HEK293T (cell line): Measurements from ENCODE around the gene GALNS.
"Not testable (repeated sequence)": the region's sequence is repeated elsewhere in the genome, so short reads cannot be mapped to it uniquely, and the experiment has no call there.

Experiments used
- CTCF ChIA-PET: fragments of 350-600 bp; formaldehyde crosslinking; extraction: SDS; loops from one replicate; lab custom pipeline; 2021; ENCODE audit warnings: antibody characterized with exemption, inconsistent platforms; lab: Yijun Ruan, JAX
- POLR2A ChIA-PET: fragments of 350-600 bp; formaldehyde crosslinking; extraction: SDS; loops from one replicate; lab custom pipeline; 2020; ENCODE audit warnings: antibody characterized with exemption, inconsistent platforms; lab: Yijun Ruan, JAX
- DNase-seq: peaks from one replicate; pipeline ENCODE4 v3.0.0; 2012; ENCODE audit warnings: mixed read lengths; ENCODE audit errors: extremely low spot score
- ARNT ChIP-seq: fragments of 450-650 bp; IDR thresholded peaks from 2 replicates; pipeline ENCODE4 v1.6.1; 2017; ENCODE audit warnings: mild to moderate bottlenecking
- BHLHE40 ChIP-seq: fragments of 450-650 bp; IDR thresholded peaks from 2 replicates; pipeline ENCODE4 v1.6.1; 2016; ENCODE audit warnings: mild to moderate bottlenecking, moderate library complexity, borderline replicate concordance
- CTBP1 ChIP-seq: fragments of 450-650 bp; IDR thresholded peaks from 2 replicates; pipeline ENCODE4 v1.6.1; 2016; ENCODE audit warnings: borderline replicate concordance
- ELF4 ChIP-seq: fragments of 450-650 bp; IDR thresholded peaks from 2 replicates; pipeline ENCODE4 v1.6.1; 2017; ENCODE audit warnings: antibody characterized with exemption
- FOXA1 ChIP-seq: fragments of 450-650 bp; IDR thresholded peaks from 2 replicates; pipeline ENCODE4 v1.6.1; 2016; ENCODE audit warnings: mild to moderate bottlenecking
- FOXK2 ChIP-seq: fragments of 450-650 bp; IDR thresholded peaks from 2 replicates; pipeline ENCODE4 v1.6.1; 2016; ENCODE audit warnings: mild to moderate bottlenecking
- FOXM1 ChIP-seq: fragments of 450-650 bp; IDR thresholded peaks from 2 replicates; pipeline ENCODE4 v1.6.1; 2017; ENCODE audit warnings: mild to moderate bottlenecking, borderline replicate concordance
- HDGF ChIP-seq: fragments of 450-650 bp; IDR thresholded peaks from 2 replicates; pipeline ENCODE4 v1.6.1; 2017; ENCODE audit warnings: antibody characterized with exemption, borderline replicate concordance
- L3MBTL2 ChIP-seq: fragments of 450-650 bp; conservative IDR thresholded peaks from 2 replicates; pipeline ENCODE4 v1.6.1; 2016; ENCODE audit warnings: mild to moderate bottlenecking
- LEF1 ChIP-seq: fragments of 450-650 bp; IDR thresholded peaks from 2 replicates; pipeline ENCODE4 v1.6.1; 2017; ENCODE audit warnings: mild to moderate bottlenecking, borderline replicate concordance
- NFRKB ChIP-seq: fragments of 450-650 bp; IDR thresholded peaks from 2 replicates; pipeline ENCODE4 v1.6.1; 2016; ENCODE audit warnings: mild to moderate bottlenecking, moderate library complexity
- SP1 ChIP-seq: fragments of 450-650 bp; IDR thresholded peaks from 2 replicates; pipeline ENCODE4 v1.6.1; 2017
- SUZ12 ChIP-seq: fragments of 450-650 bp; IDR thresholded peaks from 2 replicates; pipeline ENCODE4 v1.6.1; 2016; ENCODE audit warnings: mild to moderate bottlenecking
- TARDBP ChIP-seq: fragments of 450-650 bp; IDR thresholded peaks from 2 replicates; pipeline ENCODE4 v1.6.1; 2016
- ZNF384 ChIP-seq: fragments of 450-650 bp; IDR thresholded peaks from 2 replicates; pipeline ENCODE4 v1.6.1; 2016
- TF ChIP-seq, protein P1 (sequence below): fragments of 450-650 bp; IDR thresholded peaks from 2 replicates; pipeline ENCODE4 v1.6.1; 2016

GALNS gene

GRCh38 chr16:88792078-88792550 lies 64.6 kb downstream of the GALNS start:
- no peak for DNase-seq
- TF ChIP-seq L3MBTL2: no peak
- no peak for TF ChIP-seq SP1
- TF ChIP-seq ARNT: no peak
- TF ChIP-seq NFRKB: no peak
- no peak for TF ChIP-seq FOXK2
- no peak for TF ChIP-seq BHLHE40
- TF ChIP-seq HDGF: no peak
- CTCF ChIA-PET: interaction anchor here (0.6 kb wide), 1 partner anchor 45 kb away, joined by 3 read pairs; no protein-coding TSS in a partner anchor
- POLR2A ChIA-PET: interaction anchor here (1.0 to 2.4 kb wide), 4 partner anchors 9 to 159 kb away, joined by 3 to 6 read pairs (median 4); no protein-coding TSS in a partner anchor

DNA sequence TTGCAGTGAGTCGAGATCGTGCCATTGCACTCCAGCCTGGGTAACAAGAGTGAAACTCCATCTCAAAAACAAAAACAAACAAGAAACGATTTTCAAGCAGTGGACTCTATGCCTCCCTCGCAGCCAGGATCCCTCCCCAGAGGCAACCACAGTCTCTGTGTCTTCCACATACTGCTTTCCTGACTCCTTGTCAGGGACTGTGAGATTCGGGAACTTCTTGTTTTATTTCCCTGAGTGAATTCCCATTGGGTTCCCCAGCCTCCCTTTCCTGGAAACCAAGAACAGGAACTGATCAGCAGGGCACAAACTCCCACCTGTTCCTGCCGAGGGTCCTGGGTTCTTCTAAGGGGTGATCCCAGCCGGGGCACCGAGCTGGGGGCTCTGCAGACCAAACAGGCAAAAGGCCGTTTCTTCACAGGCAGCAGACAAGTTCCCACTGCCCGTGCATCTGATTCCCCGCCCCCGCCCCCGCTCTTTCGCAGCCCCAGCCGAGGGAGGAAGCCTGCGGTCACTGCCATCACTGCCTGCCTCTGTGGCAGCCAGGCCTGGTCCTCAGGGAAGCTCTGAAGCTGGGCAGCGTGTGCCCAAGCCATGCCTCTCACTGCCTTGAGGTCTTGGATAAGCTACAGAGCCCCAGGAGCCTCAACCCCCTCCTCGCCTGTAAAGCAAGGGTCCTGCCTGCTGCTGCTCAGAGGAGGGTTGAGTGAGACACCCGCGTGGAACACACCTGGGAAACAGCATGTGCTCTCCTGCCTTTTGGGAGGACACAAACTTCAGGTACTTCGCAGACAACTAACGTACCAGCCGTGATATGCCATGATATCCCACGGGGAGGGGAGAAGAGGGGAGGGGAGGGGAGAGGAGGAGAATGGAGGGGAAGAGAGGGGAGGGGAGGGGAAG lies 66.2 kb downstream of the GALNS start:
- POLR2A ChIA-PET: interaction anchor here (1.4 kb wide), 1 partner anchor 12 kb away, joined by 3 read pairs; no protein-coding TSS in a partner anchor
- no peak for TF ChIP-seq ZNF384
- no peak for TF ChIP-seq ARNT
- TF ChIP-seq L3MBTL2: no peak
- TF ChIP-seq, protein P1, sequence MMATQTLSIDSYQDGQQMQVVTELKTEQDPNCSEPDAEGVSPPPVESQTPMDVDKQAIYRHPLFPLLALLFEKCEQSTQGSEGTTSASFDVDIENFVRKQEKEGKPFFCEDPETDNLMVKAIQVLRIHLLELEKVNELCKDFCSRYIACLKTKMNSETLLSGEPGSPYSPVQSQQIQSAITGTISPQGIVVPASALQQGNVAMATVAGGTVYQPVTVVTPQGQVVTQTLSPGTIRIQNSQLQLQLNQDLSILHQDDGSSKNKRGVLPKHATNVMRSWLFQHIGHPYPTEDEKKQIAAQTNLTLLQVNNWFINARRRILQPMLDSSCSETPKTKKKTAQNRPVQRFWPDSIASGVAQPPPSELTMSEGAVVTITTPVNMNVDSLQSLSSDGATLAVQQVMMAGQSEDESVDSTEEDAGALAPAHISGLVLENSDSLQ: no peak
- no peak for TF ChIP-seq HDGF
- DNase-seq: no peak
- CTCF ChIA-PET: no interaction called here

DNA sequence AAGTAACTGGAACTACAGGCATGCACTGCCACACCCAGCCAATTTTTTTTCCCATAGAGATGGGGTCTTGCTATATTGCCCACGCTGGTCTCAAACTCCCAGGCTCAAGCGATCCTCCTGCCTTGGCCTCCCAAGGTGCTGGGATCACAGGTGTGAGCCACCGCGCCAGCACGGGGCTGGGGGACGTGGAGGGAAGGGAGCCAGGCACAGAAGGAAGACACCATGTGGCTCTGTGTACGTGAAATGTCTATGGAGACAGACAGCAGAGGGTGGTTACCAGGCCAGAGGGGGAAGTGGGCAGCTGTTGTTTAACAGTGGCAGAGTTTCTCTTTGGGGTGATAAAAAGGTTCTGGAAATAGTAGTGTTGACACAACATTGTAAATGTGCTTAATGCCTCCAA lies 67.2 kb downstream of the GALNS start:
- CTCF ChIA-PET: no interaction called here
- TF ChIP-seq ELF4 (no peak), LEF1 (no peak), ARNT (no peak), FOXA1 (no peak), BHLHE40 (no peak), NFRKB (no peak), FOXK2 (no peak), HDGF (no peak), SP1 (no peak), L3MBTL2 (no peak), FOXM1 (no peak), ZNF384 (no peak), SUZ12 (no peak)
- TF ChIP-seq, protein P1: no peak
- DNase-seq: no peak
- POLR2A ChIA-PET: interaction anchor here (1.4 kb wide), 1 partner anchor 13 kb away, joined by 3 read pairs; no protein-coding TSS in a partner anchor

- CTCF ChIA-PET: interaction anchor here (0.6 kb wide), 1 partner anchor 10 kb away, joined by 4 read pairs; no protein-coding TSS in a partner anchor
- POLR2A ChIA-PET, DNase-seq: not testable (repeated sequence)
Measured at GRCh38 chr16:88788749-88789148, 68.0 kb downstream of the GALNS start.

DNA sequence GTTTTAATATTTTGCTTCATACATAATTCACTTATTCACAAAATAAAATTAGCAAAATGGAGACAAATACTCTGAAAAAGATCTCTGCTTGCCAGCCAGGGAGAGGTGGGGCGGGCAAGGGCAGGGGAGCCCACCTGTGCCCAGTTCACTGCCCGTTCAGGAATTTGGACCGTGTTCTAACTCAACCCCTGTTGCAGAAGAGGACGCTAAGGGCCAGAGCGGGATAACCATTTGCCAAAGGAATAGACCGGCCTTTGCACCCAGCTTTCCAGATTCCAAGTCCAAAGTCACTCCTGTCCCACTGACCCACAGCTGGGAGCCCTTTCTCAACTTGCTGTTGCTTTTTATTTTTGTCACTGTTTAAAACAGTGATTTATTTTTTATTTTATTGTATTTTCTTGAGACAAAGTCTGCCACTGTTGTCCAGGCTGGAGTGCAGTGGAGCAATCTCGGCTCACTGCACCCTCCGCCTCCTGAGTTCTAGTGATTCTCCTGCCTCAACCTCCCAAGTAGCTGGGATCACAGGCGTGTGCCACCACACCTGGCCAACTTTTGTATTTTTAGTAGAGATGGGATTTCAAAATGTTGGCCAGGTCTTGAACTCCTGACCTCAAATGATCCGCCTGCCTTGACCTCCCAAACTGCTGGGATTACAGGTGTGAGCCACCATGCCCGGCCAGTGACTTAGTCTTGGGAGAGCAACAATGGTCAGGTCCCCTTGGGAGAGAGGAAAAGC lies 69.0 kb downstream of the GALNS start:
- POLR2A ChIA-PET: interaction anchor here (0.8 to 1.3 kb wide), 4 partner anchors 15 to 25 kb away, joined by 3 to 5 read pairs (median 4); partner anchors contain the start of gene CDT1

More for the DNA sequence above, 69.0 kb downstream of the GALNS start:
- DNase-seq: no peak
- CTCF ChIA-PET: no interaction called here
- TF ChIP-seq TARDBP (no peak), BHLHE40 (no peak), L3MBTL2 (no peak), SUZ12 (no peak), LEF1 (no peak), ZNF384 (no peak), FOXK2 (no peak), ELF4 (no peak), FOXM1 (no peak), HDGF (no peak), NFRKB (no peak), SP1 (no peak), FOXA1 (no peak), CTBP1 (no peak), ARNT (no peak)
- TF ChIP-seq, protein P1: no peak
